Measurements from ENCODE around the gene ZIC4.

ZIC4 gene

DNA sequence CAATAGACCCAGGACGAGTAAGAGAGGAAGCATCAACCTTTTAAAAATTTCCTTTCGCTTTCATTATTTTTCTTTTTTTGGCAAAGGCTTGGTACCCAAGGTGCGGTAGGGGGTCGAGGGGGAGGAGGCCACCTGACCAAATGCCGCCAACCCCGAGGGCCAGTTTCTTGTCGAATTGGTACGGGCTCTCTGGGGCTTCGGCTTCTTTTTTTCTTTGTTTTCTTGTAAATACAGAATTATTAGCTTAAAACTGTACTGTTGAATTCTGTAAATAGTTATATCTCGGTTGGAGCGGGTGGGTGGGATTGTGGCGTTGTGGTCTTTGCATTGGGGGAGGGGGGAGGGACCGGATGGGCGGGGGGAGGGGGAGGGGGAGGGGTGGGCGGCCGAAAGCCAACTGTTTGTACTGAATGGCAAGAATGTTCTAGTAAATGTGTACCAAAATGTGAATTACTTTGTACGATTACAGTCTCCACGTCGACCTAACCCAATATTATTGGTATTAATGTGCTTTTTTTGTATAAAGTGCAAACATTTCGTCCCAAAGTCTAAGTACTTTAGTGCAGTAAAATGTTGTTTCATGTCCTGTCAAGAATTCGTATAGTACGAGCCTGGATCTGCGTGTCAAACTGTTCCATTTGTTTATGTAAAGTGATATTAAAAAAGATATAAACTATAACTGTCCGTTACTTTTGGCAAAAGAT is 7.5 kb upstream of the ZIC4 start:
- TF ChIP-seq, protein P1, sequence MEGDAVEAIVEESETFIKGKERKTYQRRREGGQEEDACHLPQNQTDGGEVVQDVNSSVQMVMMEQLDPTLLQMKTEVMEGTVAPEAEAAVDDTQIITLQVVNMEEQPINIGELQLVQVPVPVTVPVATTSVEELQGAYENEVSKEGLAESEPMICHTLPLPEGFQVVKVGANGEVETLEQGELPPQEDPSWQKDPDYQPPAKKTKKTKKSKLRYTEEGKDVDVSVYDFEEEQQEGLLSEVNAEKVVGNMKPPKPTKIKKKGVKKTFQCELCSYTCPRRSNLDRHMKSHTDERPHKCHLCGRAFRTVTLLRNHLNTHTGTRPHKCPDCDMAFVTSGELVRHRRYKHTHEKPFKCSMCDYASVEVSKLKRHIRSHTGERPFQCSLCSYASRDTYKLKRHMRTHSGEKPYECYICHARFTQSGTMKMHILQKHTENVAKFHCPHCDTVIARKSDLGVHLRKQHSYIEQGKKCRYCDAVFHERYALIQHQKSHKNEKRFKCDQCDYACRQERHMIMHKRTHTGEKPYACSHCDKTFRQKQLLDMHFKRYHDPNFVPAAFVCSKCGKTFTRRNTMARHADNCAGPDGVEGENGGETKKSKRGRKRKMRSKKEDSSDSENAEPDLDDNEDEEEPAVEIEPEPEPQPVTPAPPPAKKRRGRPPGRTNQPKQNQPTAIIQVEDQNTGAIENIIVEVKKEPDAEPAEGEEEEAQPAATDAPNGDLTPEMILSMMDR (IDR thresholded peaks at IDR 0.05; ENCODE audit: control insufficient read depth, extremely low read depth, insufficient read depth), result no peak
- DNase-seq (ENCODE audit: low read depth), result no peak
- no peak overlapping the region; the same call in 1 of the 2 replicates for H3K4me3 ChIP-seq (ENCODE audit: low read depth, low read length)

DNA sequence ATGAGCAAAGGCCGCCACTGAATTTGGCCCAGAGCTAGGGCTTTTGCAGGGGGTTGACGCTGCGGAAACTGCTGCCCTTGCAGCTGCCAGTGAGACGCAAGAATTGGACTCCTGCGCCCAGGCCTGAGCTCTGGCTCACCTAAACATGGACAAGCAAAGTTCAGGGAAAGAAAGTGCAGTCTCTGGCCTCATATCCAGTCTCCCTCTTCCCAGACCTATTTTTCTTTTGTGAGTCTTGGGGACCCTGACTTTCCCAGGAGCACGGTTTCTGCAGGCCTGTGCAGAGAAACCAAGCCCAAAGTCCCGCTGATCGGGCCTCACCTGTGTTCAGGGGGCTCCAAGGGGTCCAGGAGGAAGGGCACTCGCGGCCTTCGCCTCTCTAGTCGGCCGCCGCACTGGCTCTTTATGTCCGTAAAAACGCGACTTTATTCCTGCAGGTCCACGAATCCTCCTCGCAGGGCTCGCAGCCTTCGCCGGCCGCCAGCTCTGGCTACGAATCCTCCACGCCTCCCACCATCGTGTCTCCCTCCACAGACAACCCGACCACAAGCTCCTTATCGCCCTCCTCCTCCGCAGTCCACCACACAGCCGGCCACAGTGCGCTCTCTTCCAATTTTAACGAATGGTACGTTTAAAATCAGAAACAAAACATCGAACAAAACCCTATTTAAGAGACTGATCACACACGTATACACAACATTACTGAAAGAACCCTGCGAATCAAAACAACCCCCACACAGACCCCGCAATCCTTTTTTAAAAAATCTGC is 6.8 kb upstream of the ZIC4 start:
- TF ChIP-seq, protein P1 (IDR thresholded peaks at IDR 0.05; ENCODE audit: control insufficient read depth, extremely low read depth, insufficient read depth), result no peak
- no peak overlapping the region; the same call in 1 of the 2 replicates for H3K4me3 ChIP-seq (ENCODE audit: low read depth, low read length)
- no peak for DNase-seq (ENCODE audit: low read depth)

DNA sequence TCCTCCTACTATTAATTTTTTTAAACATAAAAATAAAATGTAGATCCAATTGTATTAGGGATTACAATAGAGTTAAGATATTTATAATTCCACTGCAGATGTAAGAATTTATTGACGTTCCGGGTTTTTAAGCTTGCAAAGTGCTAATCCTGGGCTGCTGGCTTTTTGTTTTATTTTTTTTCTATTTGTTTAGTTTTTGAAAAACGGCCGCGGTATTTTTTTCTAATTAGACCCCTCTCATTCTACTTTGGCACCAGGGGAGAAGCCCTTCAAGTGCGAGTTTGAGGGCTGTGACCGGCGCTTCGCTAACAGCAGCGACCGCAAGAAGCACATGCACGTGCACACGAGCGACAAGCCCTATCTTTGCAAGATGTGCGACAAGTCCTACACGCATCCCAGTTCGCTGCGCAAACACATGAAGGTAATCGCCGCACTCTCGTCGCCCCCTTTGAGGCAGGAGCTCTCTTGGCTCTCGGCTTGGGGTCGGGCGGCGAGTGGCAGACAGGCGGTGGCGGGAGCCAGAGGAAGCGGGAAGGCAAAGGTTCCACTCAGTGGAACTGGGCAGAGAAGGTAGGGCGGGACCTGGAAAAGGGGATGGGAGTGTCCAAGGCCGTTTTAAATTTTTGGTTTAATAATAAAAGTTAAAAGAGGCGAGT is 6.0 kb upstream of the ZIC4 start:
- no peak for DNase-seq (ENCODE audit: low read depth)
- TF ChIP-seq, protein P1 (IDR thresholded peaks at IDR 0.05; ENCODE audit: control insufficient read depth, extremely low read depth, insufficient read depth), result no peak
- H3K4me3 ChIP-seq (ENCODE audit: low read depth, low read length), result no peak overlapping the region

DNA sequence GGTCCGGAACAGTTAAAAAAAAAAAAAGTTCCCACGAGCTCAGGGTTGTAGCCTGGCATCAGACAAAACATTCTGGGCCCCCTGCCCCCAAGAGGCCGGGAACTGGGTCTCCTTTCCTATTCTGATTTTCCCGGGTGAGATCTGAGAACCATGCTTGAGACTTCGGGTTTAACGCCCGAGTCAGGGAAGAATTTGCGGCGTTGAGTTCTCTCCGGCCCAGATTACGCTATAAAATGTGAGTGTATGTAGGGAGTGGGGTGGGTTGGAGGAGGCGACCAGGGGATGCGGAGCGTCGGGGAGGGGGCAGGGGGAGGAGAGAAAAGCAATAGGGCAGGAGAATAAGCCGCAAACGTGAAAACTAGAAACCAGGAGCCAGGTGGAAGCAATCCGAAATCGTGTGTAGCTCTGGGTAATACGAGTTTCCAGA is 5.5 kb upstream of the ZIC4 start:
- H3K4me3 ChIP-seq (ENCODE audit: low read depth, low read length), result no peak overlapping the region

DNA sequence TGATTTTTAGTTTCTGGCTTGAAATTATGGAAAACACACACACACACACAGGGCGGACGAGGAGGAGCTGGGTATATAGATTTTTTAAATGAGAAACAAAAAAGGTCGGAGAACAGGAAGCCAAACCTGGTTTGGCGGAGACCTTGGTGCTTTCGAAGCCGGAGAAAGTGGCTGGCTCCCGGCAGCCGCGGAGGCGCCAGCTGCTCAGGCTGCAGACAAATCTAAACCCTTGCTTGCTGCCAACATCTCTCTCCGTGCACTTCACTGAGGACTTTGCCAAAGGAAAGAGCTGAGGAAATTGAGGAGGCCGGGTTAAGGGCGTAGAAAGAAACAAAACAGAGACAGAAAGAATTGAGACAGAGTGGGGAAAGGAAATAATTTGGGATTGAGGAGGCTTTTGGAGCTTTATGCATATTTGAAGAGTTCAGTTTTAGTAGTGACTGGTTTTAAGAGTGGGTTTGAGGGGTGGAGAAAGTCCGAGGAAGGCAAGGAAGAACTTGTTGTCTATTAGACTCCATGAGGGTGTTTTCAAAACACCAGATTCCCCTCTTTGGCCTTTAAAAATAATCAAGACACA is 5.0 kb upstream of the ZIC4 start:
- DNase-seq (ENCODE audit: low read depth), result no peak
- TF ChIP-seq, protein P1 (IDR thresholded peaks at IDR 0.05; ENCODE audit: control insufficient read depth, extremely low read depth, insufficient read depth), result no peak
- no peak overlapping the region for H3K4me3 ChIP-seq (ENCODE audit: low read depth, low read length)

More for the DNA sequence above, 5.5 kb upstream of the ZIC4 start:
- no peak for DNase-seq (ENCODE audit: low read depth)
- TF ChIP-seq, protein P1 (IDR thresholded peaks at IDR 0.05; ENCODE audit: control insufficient read depth, extremely low read depth, insufficient read depth), result no peak

DNA sequence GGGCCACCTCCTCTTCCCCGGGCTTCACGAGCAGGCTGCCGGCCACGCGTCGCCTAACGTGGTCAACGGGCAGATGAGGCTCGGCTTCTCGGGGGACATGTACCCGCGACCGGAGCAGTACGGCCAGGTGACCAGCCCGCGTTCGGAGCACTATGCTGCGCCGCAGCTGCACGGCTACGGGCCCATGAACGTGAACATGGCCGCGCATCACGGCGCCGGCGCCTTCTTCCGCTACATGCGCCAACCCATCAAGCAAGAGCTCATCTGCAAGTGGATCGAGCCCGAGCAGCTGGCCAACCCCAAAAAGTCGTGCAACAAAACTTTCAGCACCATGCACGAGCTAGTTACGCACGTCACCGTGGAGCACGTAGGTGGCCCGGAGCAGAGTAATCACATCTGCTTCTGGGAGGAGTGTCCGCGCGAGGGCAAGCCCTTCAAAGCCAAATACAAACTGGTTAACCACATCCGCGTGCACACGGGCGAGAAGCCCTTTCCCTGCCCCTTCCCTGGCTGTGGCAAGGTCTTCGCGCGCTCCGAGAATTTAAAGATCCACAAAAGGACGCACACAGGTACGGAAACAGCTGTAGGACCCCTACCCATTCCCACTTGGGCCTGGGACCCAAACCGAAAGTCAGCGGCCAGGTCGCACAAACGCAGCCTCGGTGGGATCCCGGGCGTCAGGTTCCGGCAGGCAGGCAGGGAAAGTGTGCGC is 4.3 kb upstream of the ZIC4 start:
- TF ChIP-seq, protein P1 (IDR thresholded peaks at IDR 0.05; ENCODE audit: control insufficient read depth, extremely low read depth, insufficient read depth), result no peak
- DNase-seq (ENCODE audit: low read depth), result no peak
- no peak overlapping the region for H3K4me3 ChIP-seq (ENCODE audit: low read depth, low read length)
